ENCODE data around the gene STOML1. TPM values are rescaled to one million over a fixed set of nuclear protein-coding genes. Genes with fewer than 3 reads are reported as not detected.

STOML1 gene
- total RNA-seq, 1 experiment from 2014 or later: 6.9 TPM

- TF ChIP-seq POLR2AphosphoS5 (IDR thresholded peaks at IDR 0.05; ENCODE audit: low read depth, low read length) (no peak), CTCF (IDR thresholded peaks at IDR 0.05) (no peak), TCF7L2 (IDR thresholded peaks at IDR 0.05; ENCODE audit: low read depth, low read length) (no peak), SIN3A (IDR thresholded peaks at IDR 0.05; ENCODE audit: borderline replicate concordance, insufficient read depth, low read depth, low read length) (no peak), REST (IDR thresholded peaks at IDR 0.05; ENCODE audit: insufficient read depth in 1 of 2, low read depth in 2 of 2, low read length in 1 of 2) (no peak)
- peaks cover 6% of the 10 kb centered on the region; the same call in 1 of the 2 replicates for H3K4me1 ChIP-seq (ENCODE audit: control insufficient read depth, insufficient read depth, low read length)
- intact Hi-C loops (cut with micrococcal nuclease; ENCODE audit: unreplicated experiment) (no loop called here), in situ Hi-C loops (cut with HindIII; ENCODE audit: low pct_unique_long_range_greater_than_20kb, low sequenced_read_pairs) (no loop called here)
- no peak overlapping the region for H3K27ac ChIP-seq (ENCODE audit: low read length)
- no peak for ATAC-seq
- H3K9me3 ChIP-seq (ENCODE audit: control insufficient read depth, insufficient read depth, low read depth, low read length): no peaks in the 10 kb centered on the region
- ChIA-PET POLR2A (no interaction called here), CTCF (interaction anchor here (1.0 kb wide), 1 partner anchor 15 kb away, joined by 3 read pairs; no protein-coding TSS in a partner anchor)
- no peaks in the 10 kb centered on the region for H3K27me3 ChIP-seq (ENCODE audit: control insufficient read depth, insufficient read depth, low read length)
- no peak overlapping the region for H3K4me3 ChIP-seq (ENCODE audit: low read depth in 2 of 2, low read length in 2 of 2)
- BruUV-seq (replicated peaks): no TSS peak
- H3K36me3 ChIP-seq (ENCODE audit: control insufficient read depth, insufficient read depth, low read length): no peaks in the 10 kb centered on the region
- DNase-seq (ENCODE audit: low read depth, low spot score): no peak
Observed at GRCh38 chr15:73949496-73949895, 42.6 kb downstream of the STOML1 start.

- H3K27ac ChIP-seq (ENCODE audit: low read length): no peak overlapping the region
Observed at GRCh38 chr15:73948982-73949381, 43.1 kb downstream of the STOML1 start.

More at GRCh38 chr15:73948982-73949381, 43.1 kb downstream of the STOML1 start:
- no peaks in the 10 kb centered on the region for H3K27me3 ChIP-seq (ENCODE audit: control insufficient read depth, insufficient read depth, low read length)
- H3K4me3 ChIP-seq (ENCODE audit: low read depth in 2 of 2, low read length in 2 of 2): no peak overlapping the region
- BruUV-seq (replicated peaks): no TSS peak
- no peaks in the 10 kb centered on the region for H3K9me3 ChIP-seq (ENCODE audit: control insufficient read depth, insufficient read depth, low read depth, low read length)
- TF ChIP-seq REST (IDR thresholded peaks at IDR 0.05; ENCODE audit: insufficient read depth in 1 of 2, low read depth in 2 of 2, low read length in 1 of 2) (no peak), SIN3A (IDR thresholded peaks at IDR 0.05; ENCODE audit: borderline replicate concordance, insufficient read depth, low read depth, low read length) (no peak), TCF7L2 (IDR thresholded peaks at IDR 0.05; ENCODE audit: low read depth, low read length) (no peak), POLR2AphosphoS5 (IDR thresholded peaks at IDR 0.05; ENCODE audit: low read depth, low read length) (no peak), CTCF (IDR thresholded peaks at IDR 0.05) (no peak)
- in situ Hi-C loops (cut with HindIII; ENCODE audit: low pct_unique_long_range_greater_than_20kb, low sequenced_read_pairs): no loop called here
- H3K36me3 ChIP-seq (ENCODE audit: control insufficient read depth, insufficient read depth, low read length): no peaks in the 10 kb centered on the region
- POLR2A ChIA-PET: no interaction called here
- no peak for DNase-seq (ENCODE audit: low read depth, low spot score)
- intact Hi-C loops (cut with micrococcal nuclease; ENCODE audit: unreplicated experiment): no loop called here
- ATAC-seq: no peak
- peaks cover 6% of the 10 kb centered on the region; the same call in 1 of the 2 replicates for H3K4me1 ChIP-seq (ENCODE audit: control insufficient read depth, insufficient read depth, low read length)
- CTCF ChIA-PET: interaction anchor here (1.0 kb wide), 1 partner anchor 15 kb away, joined by 3 read pairs; no protein-coding TSS in a partner anchor

Measured in Panc1 (cell line).